Type B pancreatic cell (in vitro differentiated cells): ENCODE measurements around the gene FAM83G. TPM values are rescaled to one million over a fixed set of nuclear protein-coding genes. Genes with fewer than 3 reads are reported as not detected.
"Not testable (repeated sequence)": the region's sequence is repeated elsewhere in the genome, so short reads cannot be mapped to it uniquely, and the experiment has no call there.

Experiments
- DNase-seq: peaks from one replicate; pipeline ENCODE4 v3.0.0; 2021; ENCODE audit warnings: mixed read lengths; ENCODE audit not compliant: unreplicated experiment; ENCODE audit errors: extremely low spot score
- H3K27ac Mint-ChIP-seq: 2 replicates; pipeline ENCODE4 v1.8.0; 2021; ENCODE audit warnings: mild to moderate bottlenecking, mixed read lengths
- H3K27me3 Mint-ChIP-seq: 2 replicates; pipeline ENCODE4 v1.8.0; 2021; ENCODE audit warnings: mixed read lengths
- H3K36me3 Mint-ChIP-seq: 2 replicates; pipeline ENCODE4 v1.8.0; 2021; ENCODE audit warnings: mixed read lengths
- H3K4me1 Mint-ChIP-seq: one replicate; pipeline ENCODE4 v1.8.0; 2021; ENCODE audit warnings: mixed read lengths; ENCODE audit not compliant: unreplicated experiment
- H3K4me3 Mint-ChIP-seq: 2 replicates; pipeline ENCODE4 v1.8.0; 2021; ENCODE audit warnings: mild to moderate bottlenecking, mixed read lengths
- H3K9me3 Mint-ChIP-seq: 2 replicates; pipeline ENCODE4 v1.8.0; 2021; ENCODE audit warnings: mixed read lengths
- total RNA-seq: library from RNA; stranded (reverse); gene quantifications from 2 replicates; pipeline ENCODE4 v1.2.1, GENCODE V29; 2021; ENCODE audit warnings: low replicate concordance
- TF ChIP-seq, protein P1 (sequence below): fragments of 200-600 bp; sonication (generic); conservative IDR thresholded peaks from 2 replicates; pipeline ENCODE4 v1.5.0; 2021; ENCODE audit warnings: antibody characterized with exemption, mild to moderate bottlenecking

The FAM83G gene
- total RNA-seq, 1 donor from 2014 or later, result 8.3 TPM

DNA sequence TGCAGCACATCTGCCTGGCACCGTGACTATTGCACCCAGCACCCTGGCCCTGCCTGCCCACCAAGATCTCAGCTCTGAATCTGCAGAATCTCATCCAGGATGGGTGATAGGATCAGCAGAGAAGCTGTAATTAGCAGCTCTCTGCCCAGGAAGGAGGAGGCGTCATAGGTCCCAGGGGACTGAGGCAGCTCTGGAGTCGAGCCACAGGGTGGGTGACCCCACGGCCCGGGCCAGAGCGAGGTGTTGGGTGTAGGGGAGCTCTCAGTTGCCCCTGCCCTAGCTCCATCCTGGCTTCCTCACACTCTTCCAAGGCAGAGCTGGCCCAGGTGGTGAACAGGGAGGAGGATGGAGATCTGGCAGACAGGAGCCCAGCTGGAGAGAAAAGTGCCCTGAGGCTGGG is 18.2 kb upstream of the FAM83G start:
- Mint-ChIP-seq H3K9me3 (no peaks in the 10 kb centered on the region), H3K27me3 (no peaks in the 10 kb centered on the region), H3K4me3 (no peak overlapping the region), H3K36me3 (no peaks in the 10 kb centered on the region), H3K27ac (no peak overlapping the region), H3K4me1 (peaks cover 12% of the 10 kb centered on the region)
- no peak for DNase-seq
- TF ChIP-seq, protein P1, sequence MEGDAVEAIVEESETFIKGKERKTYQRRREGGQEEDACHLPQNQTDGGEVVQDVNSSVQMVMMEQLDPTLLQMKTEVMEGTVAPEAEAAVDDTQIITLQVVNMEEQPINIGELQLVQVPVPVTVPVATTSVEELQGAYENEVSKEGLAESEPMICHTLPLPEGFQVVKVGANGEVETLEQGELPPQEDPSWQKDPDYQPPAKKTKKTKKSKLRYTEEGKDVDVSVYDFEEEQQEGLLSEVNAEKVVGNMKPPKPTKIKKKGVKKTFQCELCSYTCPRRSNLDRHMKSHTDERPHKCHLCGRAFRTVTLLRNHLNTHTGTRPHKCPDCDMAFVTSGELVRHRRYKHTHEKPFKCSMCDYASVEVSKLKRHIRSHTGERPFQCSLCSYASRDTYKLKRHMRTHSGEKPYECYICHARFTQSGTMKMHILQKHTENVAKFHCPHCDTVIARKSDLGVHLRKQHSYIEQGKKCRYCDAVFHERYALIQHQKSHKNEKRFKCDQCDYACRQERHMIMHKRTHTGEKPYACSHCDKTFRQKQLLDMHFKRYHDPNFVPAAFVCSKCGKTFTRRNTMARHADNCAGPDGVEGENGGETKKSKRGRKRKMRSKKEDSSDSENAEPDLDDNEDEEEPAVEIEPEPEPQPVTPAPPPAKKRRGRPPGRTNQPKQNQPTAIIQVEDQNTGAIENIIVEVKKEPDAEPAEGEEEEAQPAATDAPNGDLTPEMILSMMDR, result no peak

DNA sequence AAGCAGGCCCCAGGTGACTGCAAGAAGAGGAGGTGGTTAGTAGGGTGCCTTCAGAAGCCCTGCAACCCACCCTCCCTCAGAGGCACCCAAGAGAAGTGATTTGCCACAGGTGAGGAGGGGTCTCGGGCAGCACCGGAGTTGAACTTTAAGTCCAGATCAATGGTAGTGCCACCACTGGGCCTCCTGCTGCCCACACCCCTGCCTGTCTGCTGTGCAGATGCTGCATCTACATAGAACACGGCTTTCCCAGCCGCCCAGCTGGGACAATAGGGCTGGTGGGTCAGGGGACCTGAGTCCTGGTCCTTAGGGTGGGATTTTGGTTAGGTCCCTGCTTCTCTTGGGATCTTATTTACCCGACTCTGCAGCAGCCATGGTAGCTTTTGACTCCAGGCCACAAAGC is 17.6 kb upstream of the FAM83G start:
- no peaks in the 10 kb centered on the region for H3K27me3 Mint-ChIP-seq
- no peak overlapping the region for H3K4me3 Mint-ChIP-seq
- no peaks in the 10 kb centered on the region for H3K36me3 Mint-ChIP-seq
- no peaks in the 10 kb centered on the region for H3K9me3 Mint-ChIP-seq
- peaks cover 12% of the 10 kb centered on the region for H3K4me1 Mint-ChIP-seq
- DNase-seq, result no peak
- H3K27ac Mint-ChIP-seq, result no peak overlapping the region
- TF ChIP-seq, protein P1, result no peak

DNA sequence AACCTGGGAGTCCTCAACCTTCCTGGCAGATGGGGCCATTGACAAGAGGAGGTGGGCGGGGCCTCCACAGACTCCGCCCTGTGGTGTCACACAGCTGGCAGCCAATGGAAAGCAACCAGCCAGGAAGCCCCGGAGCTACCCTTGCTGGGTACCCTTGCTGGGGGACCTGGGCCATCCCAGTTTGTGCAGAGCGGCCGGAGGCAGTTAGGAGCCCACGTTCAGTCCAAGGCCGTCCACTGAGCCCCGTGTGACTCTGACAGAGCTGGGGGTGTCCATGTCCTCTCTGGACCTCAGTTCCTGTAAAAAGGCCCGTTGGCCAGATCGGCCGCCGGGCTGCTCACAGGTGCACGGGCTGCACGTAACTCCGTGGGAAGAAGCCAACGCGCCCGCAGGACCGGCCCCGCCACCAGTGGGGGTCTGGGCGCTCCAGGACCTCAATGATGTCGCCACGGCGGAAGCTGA is 17.1 kb upstream of the FAM83G start:
- TF ChIP-seq, protein P1, result no peak
- no peak for DNase-seq
- Mint-ChIP-seq H3K27ac (no peak overlapping the region), H3K4me3 (no peak overlapping the region), H3K36me3 (no peaks in the 10 kb centered on the region), H3K9me3 (no peaks in the 10 kb centered on the region), H3K4me1 (peaks cover 12% of the 10 kb centered on the region), H3K27me3 (no peaks in the 10 kb centered on the region)

DNA sequence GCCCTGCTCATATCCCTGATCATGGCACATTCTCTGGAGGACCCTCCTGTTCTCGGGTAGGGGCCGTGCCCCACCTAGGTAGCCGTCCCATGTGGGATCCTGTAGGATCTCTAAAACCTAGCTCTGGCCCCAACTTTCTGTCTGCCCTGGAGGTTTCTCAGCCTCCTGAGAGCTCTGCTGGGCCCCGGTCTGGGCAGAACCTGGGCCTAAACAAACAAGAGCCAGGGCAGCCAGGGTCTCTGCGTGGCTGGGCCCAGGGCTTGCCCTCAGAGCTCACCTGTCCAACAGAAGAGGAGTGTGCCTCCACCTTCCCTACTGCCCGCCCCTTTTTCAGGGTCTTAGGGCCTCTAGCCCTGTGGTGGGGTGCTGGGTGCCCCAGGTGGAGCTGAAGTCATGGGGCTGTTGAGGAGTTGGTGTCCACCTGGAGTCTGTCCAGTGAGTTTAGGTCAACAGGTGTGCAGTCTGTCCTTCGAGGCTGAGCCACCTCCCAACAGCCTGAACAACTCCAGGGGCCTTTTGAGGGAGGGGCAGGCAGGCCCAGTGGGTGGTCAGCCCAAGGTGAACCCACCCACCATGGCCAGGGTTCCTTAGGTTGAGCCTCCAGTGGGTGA is 16.6 kb upstream of the FAM83G start:
- not testable (repeated sequence) for DNase-seq, H3K9me3 Mint-ChIP-seq, H3K27ac Mint-ChIP-seq, H3K4me3 Mint-ChIP-seq, H3K27me3 Mint-ChIP-seq, H3K36me3 Mint-ChIP-seq
- H3K4me1 Mint-ChIP-seq, result peaks cover 12% of the 10 kb centered on the region

DNA sequence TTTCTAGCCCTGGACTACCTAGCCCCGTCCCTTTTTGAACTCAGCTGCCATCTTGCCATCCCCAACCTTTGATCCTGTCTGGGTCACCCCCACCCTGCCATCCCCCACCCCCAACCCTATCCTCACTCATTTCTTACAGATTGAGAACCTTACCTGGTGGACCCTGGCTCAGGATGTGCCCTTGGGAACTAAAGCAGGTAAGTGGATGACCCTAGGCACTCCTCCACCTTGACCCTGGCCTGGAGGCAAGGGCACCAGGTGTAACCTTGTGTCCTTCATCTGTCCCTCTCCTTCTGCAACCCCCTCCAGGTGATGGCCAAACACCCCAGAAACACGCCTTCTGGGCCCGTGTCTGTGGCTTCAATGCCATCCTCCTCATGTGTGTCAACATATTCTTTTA is 15.5 kb upstream of the FAM83G start:
- Mint-ChIP-seq H3K4me1 (peaks cover 11% of the 10 kb centered on the region), H3K27ac (no peak overlapping the region), H3K27me3 (no peaks in the 10 kb centered on the region), H3K36me3 (no peaks in the 10 kb centered on the region), H3K9me3 (no peaks in the 10 kb centered on the region), H3K4me3 (no peak overlapping the region)
- DNase-seq, result no peak
- TF ChIP-seq, protein P1, result no peak

DNA sequence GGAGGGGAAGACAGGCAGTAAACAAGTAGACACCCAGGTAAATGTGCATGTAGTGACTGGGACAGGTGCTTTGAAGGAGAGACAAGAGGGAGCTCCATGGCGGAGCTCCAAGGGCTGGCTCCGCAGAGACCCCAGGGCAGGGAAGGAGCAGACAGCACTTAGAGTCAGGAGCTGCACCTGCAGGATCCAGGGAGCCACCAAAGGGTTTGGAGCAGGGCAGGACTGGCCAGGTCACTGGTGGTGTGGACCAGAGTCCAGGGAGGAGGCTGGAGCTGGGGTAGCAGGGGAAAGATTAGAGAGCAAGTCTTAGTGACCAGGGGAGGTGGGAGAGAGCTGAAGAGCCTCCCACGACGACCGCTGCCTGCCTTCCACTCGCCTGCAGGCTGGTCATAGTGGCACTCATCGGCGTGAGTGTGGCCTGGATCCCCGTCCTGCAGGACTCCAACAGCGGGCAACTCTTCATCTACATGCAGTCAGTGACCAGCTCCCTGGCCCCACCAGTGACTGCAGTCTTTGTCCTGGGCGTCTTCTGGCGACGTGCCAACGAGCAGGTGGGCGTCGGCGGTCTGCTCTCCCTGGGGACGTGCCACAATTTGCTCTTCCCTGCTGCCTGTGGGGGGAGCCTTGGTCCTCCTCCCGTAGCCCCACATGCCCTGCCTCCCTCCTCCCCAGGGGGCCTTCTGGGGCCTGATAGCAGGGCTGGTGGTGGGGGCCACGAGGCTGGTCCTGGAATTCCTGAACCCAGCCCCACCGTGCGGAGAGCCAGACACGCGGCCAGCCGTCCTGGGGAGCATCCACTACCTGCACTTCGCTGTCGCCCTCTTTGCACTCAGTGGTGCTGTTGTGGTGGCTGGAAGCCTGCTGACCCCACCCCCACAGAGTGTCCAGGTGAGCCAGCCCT is 14.7 kb upstream of the FAM83G start:
- peaks cover 6% of the 10 kb centered on the region for H3K4me1 Mint-ChIP-seq
- no peaks in the 10 kb centered on the region for H3K27me3 Mint-ChIP-seq
- DNase-seq, result no peak
- H3K27ac Mint-ChIP-seq, result no peak overlapping the region
- H3K9me3 Mint-ChIP-seq, result no peaks in the 10 kb centered on the region
- H3K36me3 Mint-ChIP-seq, result no peaks in the 10 kb centered on the region
- H3K4me3 Mint-ChIP-seq, result no peak overlapping the region
- TF ChIP-seq, protein P1, result no peak
